ENCODE measurements around the gene ALDH3B2.
"Not testable (repeated sequence)": the region's sequence is repeated elsewhere in the genome, so short reads cannot be mapped to it uniquely, and the experiment has no call there.

The ALDH3B2 gene, protein sequence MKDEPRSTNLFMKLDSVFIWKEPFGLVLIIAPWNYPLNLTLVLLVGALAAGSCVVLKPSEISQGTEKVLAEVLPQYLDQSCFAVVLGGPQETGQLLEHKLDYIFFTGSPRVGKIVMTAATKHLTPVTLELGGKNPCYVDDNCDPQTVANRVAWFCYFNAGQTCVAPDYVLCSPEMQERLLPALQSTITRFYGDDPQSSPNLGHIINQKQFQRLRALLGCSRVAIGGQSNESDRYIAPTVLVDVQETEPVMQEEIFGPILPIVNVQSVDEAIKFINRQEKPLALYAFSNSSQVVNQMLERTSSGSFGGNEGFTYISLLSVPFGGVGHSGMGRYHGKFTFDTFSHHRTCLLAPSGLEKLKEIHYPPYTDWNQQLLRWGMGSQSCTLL

DNA sequence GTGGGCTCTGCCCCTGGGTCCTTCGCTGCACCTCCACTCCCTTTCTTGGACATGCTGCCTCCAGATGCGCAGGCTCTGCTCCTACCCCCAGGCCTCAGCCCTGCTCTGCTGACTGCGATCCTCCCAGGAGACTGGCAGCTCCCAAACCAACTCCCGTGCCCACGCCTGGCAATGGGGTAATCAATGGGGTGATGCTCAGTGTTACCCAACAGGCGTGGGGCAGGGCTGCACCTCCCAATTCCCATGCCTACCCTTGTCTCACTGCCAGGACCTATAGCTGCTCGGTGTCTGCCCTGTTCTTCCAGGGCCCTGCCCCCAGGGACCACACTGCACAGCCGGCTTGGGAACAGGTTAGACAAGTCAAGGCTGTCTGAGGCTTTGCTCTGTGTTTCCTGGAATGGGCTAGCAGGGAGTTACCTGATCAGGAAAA is at the start of gene ALDH3B2:
TSS of gene ALDH3B2 (minus strand) at position 182 of the 430 bp plus-strand sequence. CDS start 7,688 bp downstream, outside the sequence.
- peak within 1 kb of the TSS; percentile 97 for H3K27ac ChIP-seq
- TF ChIP-seq, protein P1, sequence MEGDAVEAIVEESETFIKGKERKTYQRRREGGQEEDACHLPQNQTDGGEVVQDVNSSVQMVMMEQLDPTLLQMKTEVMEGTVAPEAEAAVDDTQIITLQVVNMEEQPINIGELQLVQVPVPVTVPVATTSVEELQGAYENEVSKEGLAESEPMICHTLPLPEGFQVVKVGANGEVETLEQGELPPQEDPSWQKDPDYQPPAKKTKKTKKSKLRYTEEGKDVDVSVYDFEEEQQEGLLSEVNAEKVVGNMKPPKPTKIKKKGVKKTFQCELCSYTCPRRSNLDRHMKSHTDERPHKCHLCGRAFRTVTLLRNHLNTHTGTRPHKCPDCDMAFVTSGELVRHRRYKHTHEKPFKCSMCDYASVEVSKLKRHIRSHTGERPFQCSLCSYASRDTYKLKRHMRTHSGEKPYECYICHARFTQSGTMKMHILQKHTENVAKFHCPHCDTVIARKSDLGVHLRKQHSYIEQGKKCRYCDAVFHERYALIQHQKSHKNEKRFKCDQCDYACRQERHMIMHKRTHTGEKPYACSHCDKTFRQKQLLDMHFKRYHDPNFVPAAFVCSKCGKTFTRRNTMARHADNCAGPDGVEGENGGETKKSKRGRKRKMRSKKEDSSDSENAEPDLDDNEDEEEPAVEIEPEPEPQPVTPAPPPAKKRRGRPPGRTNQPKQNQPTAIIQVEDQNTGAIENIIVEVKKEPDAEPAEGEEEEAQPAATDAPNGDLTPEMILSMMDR (conservative IDR thresholded peaks at IDR 0.05), result no peak; the same call in 1 of the 2 replicates

DNA sequence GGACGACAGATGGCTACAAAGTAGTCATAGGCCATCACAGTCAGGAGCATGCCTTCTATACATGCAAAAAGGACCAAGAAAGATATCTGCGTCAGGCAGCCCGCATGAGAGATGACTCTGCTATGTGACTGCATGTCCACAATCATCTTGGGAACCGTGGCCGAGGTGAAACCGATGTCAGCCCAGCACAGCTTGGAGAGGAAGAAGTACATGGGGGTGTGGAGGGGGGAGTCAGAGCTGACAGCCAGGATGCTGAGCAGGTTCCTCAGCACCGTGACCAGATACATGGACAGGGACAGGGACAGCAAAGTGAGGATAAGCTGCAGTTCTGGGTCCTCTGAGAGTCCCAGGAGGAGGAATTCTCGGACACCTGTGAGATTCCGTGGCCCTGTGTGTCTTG is 48.6 kb upstream of the ALDH3B2 start:
- H3K27ac ChIP-seq, result not testable (repeated sequence)

DNA sequence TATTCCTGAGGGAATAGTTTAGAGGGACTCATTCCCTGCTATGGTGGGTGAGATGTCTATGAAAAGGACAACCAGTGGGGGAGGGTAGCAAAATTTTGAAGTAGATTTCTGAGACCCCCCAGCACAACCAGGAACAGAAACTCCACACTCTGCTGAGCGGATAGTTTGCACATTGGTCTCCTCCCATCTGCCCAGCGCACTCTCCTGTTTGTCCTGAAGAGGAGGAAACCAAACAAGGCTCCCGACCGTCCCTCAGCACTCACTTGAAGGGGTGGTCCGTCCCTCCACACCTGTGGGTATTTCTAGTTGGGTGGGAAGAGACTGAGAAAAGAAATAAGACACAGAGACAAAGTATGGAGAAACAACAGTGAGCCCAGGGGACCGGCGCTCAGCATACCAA is 41.8 kb upstream of the ALDH3B2 start:
- H3K27ac ChIP-seq, result not testable (repeated sequence)

DNA sequence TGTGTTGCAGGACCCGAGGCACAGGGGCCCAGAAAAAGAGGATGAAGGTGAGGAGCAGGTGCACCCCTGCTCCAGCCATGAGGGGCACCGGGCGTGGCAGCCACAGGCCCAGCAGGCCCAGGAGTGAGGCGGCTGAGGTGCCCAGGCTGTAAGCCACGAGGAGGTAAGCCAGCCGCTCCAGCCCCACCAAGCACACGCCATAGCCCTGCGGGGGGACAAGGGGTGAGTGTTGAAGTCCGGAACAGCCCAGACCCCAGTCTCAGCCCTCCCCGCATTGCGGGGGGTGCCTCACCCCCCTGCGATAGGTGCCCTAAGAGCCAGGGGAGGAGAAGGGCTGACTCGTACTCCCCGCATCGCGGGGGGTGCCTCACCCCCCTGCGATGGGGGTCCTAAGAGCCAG is 41.4 kb upstream of the ALDH3B2 start:
- not testable (repeated sequence) for H3K27ac ChIP-seq

DNA sequence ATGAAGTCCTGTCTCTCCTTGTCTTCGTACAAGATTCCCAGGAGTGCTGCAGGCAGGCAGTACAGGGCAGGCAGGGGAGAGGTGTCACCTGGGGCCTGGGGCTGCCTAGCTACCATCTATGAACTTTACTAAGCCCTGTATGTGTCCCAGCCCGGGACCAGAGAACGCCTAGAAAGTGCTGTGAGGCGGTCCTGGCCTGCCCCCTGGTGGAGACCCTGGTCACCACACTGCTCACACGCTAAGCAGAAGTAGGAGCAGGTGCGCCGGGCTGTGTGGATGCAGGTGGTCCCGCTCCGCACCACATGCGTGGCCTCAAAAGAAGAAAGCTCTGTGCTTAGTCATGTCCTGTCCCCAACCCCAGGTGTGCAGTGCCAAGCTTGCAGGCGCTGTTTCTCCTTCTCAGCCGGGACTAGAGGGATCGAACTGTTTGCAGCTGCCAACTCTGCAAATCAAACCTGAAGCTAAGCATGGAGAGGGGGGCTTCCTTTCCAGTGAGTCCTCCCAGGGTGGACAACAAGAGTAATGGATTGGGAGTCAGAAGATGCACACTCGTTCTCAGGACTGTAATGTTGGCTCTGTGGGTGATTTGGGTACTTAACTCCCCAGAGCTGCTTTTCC is 39.6 kb upstream of the ALDH3B2 start:
- not testable (repeated sequence) for H3K27ac ChIP-seq

DNA sequence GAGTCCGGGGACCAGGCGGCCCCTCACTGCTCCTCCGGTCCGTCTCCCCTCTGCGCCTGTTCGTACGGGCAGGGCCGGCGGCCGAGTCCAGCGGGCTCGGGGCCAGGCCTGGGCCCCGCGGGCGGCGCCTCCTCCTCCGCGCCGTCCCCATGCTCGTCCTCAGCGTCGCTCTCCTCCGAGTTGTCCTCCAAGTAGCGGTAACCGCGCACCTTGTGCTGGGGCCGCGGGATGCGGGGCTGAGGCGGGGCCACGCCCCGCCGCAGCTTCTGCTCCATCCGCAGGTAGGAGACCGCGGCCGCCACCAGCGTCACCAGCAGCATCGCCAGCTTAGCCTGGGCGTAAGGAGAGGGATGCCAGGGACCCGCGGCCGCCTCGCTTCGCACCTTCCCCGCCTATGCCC is 37.3 kb upstream of the ALDH3B2 start:
- not testable (repeated sequence) for H3K27ac ChIP-seq

More for the DNA sequence above, 39.6 kb upstream of the ALDH3B2 start:
- TF ChIP-seq, protein P1 (conservative IDR thresholded peaks at IDR 0.05), result peak; percentile 97

DNA sequence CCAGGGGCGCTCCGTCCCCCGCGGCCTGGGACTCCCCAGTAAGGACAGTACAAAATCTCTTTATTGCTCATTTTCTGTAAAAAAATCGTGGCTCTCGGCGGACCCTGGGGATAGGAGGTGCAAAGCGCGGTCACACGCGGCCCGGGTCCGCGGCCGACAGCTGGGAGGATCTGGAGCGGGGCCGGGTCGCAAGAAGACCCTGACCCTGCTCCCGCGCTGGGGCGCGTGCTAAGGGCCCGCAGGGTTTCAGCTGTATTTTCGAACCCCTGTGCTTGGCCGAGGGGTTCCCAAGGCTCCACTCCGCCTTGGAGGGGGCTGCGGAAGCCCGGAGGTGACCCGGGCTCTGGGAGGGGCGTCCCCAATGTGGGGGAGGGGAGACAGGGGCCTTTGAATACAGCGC is 36.8 kb upstream of the ALDH3B2 start:
- not testable (repeated sequence) for H3K27ac ChIP-seq

DNA sequence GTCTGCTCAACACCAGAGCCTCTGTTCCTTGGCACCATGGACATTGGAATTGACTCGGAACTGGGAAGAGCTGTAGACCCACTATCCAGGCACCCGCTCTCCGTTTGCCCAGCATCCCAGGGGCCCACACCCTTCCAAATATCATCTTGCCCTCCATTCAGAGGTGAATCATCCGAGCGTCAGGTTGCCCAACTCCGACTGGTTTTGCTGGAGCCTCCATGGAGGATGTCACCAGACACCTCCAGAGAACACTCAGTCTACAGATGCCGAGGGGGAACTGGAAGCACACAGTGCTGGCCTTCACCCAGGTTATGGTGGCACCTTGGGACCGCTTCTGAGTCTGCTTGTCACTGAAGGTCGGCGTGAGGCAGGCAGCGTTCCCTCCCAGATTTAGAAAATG is 35.4 kb upstream of the ALDH3B2 start:
- H3K27ac ChIP-seq, result not testable (repeated sequence)

DNA sequence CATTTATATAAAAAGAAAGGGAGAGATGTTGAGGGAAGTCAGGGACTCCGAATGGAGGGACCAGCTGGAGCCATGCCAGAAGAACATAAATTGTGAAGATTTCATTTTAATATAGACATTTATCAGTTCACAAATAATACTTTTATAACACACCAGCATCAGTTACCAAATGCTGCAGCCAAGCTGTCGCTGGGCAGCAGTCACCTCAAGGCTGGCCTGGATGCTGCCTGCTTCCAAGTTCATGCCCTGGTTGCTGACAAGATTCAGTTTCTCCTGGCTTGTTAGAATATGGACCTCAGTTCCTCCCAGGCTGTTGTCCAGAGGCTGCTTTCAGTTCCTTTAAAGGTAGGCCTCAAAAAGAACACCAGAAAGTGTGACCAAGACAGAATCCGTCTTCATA is 30.8 kb upstream of the ALDH3B2 start:
- TF ChIP-seq, protein P1 (conservative IDR thresholded peaks at IDR 0.05), result no peak
- H3K27ac ChIP-seq, result no peak overlapping the region

DNA sequence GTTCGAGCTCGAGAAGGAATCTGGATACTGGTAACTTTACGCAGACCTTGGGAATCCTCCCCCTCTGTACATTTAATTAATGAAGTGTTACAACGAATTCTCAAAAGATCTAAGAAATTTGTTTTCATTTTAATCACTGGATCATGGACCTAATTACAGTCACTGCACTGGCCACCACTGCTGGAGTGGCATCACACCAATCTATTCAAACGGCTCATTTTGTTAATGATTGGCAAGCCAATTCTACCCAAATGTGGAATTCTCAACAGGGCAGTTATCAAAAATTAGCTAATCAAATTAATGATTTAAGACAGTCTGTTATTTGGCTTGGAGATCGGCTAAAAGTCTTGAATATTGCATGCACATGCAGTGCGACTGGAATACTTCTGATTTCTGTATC is 30.1 kb upstream of the ALDH3B2 start:
- no peak overlapping the region for H3K27ac ChIP-seq
- TF ChIP-seq, protein P1 (conservative IDR thresholded peaks at IDR 0.05), result no peak

DNA sequence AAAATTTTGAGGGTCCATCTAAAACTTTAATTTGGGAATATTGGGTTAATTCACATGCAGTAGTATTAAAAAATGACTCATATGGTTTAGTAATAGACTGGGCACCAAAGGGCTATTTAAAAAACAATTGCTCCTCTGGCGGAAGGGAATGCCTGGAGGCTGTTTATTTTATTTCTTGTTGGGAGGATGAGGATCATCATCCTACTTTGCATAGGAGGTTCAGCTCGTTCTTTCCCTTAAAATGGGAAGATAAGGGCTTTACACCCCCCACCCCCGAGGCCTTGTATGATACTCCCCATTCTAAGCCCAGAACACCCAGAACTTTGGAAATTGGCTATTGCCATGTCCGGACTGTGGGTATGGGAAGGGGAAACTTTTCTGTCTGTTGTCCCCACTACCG is 29.3 kb upstream of the ALDH3B2 start:
- not testable (repeated sequence) for H3K27ac ChIP-seq

Measured in VCaP (cell line).